Nephron (organoid): ENCODE data around the gene JMJD8.
A peak's percentile ranks its signal among the peaks of the same experiment; 100 is the strongest.

Experiments used
- H3K27ac Mint-ChIP-seq, 3 experiments: 2 replicates each; pipeline ENCODE4 v1.8.0; 2020; ENCODE audit warnings: mixed read lengths in 3 of 3, mild to moderate bottlenecking in 2 of 3, moderate library complexity in 1 of 3
- H3K27me3 Mint-ChIP-seq: 2 replicates; pipeline ENCODE4 v1.8.0; 2021; ENCODE audit warnings: low read depth, mild to moderate bottlenecking, moderate library complexity, mixed read lengths
- H3K36me3 Mint-ChIP-seq: 2 replicates; pipeline ENCODE4 v1.8.0; 2020; ENCODE audit warnings: low read depth, mixed read lengths
- H3K4me1 Mint-ChIP-seq: 2 replicates; pipeline ENCODE4 v1.8.0; 2020; ENCODE audit warnings: mixed read lengths
- H3K4me3 Mint-ChIP-seq, 3 experiments: 2 replicates each; pipeline ENCODE4 v1.8.0; 2020; ENCODE audit warnings: mild to moderate bottlenecking in 3 of 3, mixed read lengths in 3 of 3, moderate library complexity in 2 of 3
- H3K9me3 Mint-ChIP-seq: 2 replicates; pipeline ENCODE4 v1.8.0; 2020; ENCODE audit warnings: mixed read lengths
- TF ChIP-seq, protein P1 (sequence below), 3 experiments: fragments of 200-600 bp; sonication (generic); IDR thresholded peaks; one replicate each; pipeline ENCODE4 v1.5.0; 2021; ENCODE audit warnings: antibody characterized with exemption in 3 of 3; ENCODE audit not compliant: unreplicated experiment in 3 of 3

JMJD8 gene

DNA sequence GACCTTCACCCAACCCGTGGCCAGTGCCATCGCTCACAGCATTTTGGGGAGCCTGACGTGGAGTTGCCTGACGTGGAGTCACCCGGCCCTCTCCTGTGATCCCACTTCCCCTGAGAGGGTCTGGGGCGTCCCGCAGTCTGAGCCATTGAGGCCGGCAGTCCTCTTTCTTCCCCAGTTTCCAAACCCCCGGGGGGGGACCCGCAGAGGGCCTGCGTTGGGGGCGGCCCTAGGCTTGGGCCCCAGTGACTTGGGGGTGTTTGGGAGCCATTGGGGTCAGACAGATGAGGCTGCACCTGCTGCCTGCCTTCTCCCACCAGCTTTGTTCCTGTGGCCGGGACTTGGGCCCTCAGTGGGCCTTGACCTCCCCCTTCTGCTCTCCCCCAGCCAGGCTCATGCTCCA is 14.5 kb downstream of the JMJD8 start:
- no peak overlapping the region for H3K27ac Mint-ChIP-seq
- H3K27me3 Mint-ChIP-seq = no peaks in the 10 kb centered on the region
- H3K36me3 Mint-ChIP-seq = peaks cover 3% of the 10 kb centered on the region
- TF ChIP-seq, protein P1, sequence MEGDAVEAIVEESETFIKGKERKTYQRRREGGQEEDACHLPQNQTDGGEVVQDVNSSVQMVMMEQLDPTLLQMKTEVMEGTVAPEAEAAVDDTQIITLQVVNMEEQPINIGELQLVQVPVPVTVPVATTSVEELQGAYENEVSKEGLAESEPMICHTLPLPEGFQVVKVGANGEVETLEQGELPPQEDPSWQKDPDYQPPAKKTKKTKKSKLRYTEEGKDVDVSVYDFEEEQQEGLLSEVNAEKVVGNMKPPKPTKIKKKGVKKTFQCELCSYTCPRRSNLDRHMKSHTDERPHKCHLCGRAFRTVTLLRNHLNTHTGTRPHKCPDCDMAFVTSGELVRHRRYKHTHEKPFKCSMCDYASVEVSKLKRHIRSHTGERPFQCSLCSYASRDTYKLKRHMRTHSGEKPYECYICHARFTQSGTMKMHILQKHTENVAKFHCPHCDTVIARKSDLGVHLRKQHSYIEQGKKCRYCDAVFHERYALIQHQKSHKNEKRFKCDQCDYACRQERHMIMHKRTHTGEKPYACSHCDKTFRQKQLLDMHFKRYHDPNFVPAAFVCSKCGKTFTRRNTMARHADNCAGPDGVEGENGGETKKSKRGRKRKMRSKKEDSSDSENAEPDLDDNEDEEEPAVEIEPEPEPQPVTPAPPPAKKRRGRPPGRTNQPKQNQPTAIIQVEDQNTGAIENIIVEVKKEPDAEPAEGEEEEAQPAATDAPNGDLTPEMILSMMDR (IDR thresholded peaks at IDR 0.05; ENCODE audit: unreplicated experiment in 3 of 3) = no peak
- H3K4me1 Mint-ChIP-seq = no peaks in the 10 kb centered on the region
- H3K4me3 Mint-ChIP-seq = peak overlapping the region; percentile 82 to 85 (median 83)
- H3K9me3 Mint-ChIP-seq = no peaks in the 10 kb centered on the region

DNA sequence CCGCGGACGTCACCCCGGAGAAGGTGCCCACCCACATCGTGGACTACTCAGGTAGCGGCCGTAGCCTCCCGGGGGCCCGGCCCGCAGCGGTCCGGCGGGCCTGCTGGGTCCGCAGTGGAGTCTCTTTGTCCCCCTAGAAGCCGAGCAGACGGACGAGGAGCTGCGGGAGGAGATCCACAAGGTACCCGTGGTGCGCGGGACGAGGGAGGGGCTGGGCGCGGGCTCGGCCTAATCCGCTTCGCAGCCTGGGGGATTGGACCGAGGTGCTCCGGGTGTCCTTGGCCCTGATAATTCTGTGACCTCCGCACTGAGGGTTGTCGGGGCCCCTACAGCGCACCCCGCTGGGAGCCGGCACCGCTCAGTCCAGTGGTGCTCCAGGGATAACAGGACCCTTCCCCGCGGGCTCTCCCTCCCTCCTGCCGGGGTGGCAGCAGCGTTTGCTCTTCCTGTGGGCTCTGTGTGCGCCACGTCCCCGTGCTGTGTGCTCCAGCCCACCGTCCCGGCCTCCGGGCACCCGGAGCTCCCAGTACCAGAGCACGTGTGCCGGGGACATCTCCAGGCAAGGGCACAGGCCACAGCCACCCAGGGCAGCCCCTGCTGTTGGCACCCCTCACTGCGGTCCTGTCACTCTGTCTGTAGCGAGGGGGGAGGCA is 15.5 kb downstream of the JMJD8 start:
- no peak overlapping the region for H3K27ac Mint-ChIP-seq
- H3K4me3 Mint-ChIP-seq = peak overlapping the region; percentile 82 to 85 (median 83)
- H3K9me3 Mint-ChIP-seq = no peaks in the 10 kb centered on the region
- H3K36me3 Mint-ChIP-seq = peaks cover 3% of the 10 kb centered on the region
- no peaks in the 10 kb centered on the region for H3K27me3 Mint-ChIP-seq
- H3K4me1 Mint-ChIP-seq = no peaks in the 10 kb centered on the region
- TF ChIP-seq, protein P1 (IDR thresholded peaks at IDR 0.05; ENCODE audit: unreplicated experiment in 3 of 3) = no peak

DNA sequence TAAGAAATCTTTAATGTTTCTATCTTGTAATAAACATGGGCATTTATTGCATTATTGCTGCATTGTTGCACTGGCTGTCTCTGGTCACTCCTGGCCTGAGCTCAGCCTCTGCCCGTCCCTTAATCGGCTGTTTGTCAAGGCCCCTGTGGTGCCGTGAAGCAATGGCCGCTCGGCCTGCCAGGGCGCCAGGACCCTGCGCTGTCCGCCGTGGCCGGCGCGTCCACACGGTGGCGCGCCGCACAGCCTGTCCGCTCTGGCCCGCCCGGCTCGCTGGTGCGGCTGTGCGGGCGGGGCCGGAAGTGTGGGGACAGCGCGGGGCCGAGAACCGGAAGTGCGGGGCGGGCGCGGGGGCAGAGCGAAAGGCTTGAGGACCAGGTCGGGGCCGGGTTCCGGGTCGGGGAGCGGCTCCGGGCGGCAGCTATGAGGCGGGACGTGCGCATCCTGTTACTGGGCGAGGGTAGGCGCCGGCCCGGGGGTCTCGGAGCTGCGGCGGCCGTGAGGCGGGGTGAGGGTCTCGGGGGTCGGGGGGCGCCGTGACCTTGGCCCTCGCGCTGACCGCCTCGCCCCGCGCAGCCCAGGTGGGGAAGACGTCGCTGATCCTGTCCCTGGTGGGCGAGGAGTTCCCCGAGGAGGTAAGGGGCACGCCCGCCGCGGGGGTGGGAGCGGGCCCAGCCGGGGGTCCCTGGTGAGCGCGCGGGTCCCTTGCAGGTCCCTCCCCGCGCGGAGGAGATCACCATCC is 16.2 kb downstream of the JMJD8 start, which contains the start of gene RHOT2:
Gene RHOT2 (plus strand): TSS at position 353 of the 739 bp plus-strand sequence. CDS start 68 bp downstream, at position 421.
- Mint-ChIP-seq H3K36me3 (peaks cover 3% of the 10 kb centered on the region), H3K27me3 (no peaks in the 10 kb centered on the region), H3K27ac (peak within 1 kb of the TSS; percentile 50 to 83 (median 77)), H3K9me3 (no peaks in the 10 kb centered on the region), H3K4me3 (peak within 1 kb of the TSS; percentile 82 to 85 (median 83)), H3K4me1 (no peaks in the 10 kb centered on the region)
- TF ChIP-seq, protein P1 (IDR thresholded peaks at IDR 0.05; ENCODE audit: unreplicated experiment in 3 of 3) = peak; percentile 84 to 92 (median 92)

DNA sequence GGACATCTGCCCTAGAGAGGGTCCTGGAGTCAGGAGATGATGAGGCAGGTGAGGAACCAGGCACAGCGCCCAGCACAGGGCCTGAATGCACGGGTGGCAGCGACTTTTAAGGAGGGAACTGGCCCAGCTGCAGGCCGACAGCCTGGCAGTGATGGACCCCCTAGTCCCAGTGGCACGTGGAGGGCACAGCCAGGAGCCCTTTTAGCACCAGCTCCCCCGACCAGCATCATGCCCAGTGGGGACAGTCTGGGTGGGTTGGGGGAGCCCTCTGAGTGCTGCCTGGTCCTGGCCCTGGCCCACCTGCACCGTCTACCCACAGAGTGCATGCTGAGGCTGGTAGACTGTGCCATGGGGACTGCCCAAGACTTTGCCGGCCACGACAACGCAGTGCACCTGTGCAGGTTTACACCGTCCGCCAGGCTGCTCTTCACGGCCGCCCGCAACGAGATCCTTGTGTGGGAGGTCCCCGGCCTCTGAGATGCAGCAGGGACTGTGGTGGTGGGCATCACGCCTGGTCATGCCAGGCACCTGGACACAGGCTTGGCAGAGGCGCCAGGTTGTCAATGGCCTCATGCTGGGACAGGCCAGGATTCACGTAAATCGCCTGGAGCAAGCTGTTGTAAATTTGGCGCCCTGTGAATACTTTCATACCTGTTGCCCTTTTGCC is 16.9 kb downstream of the JMJD8 start:
- H3K4me1 Mint-ChIP-seq = no peaks in the 10 kb centered on the region
- no peaks in the 10 kb centered on the region for H3K27me3 Mint-ChIP-seq
- TF ChIP-seq, protein P1 (IDR thresholded peaks at IDR 0.05; ENCODE audit: unreplicated experiment in 3 of 3) = no peak
- H3K27ac Mint-ChIP-seq = peak overlapping the region; percentile 50 to 83 (median 77)
- no peaks in the 10 kb centered on the region for H3K9me3 Mint-ChIP-seq
- peak overlapping the region; percentile 69 to 76 (median 74) for H3K4me3 Mint-ChIP-seq
- H3K36me3 Mint-ChIP-seq = peaks cover 3% of the 10 kb centered on the region

DNA sequence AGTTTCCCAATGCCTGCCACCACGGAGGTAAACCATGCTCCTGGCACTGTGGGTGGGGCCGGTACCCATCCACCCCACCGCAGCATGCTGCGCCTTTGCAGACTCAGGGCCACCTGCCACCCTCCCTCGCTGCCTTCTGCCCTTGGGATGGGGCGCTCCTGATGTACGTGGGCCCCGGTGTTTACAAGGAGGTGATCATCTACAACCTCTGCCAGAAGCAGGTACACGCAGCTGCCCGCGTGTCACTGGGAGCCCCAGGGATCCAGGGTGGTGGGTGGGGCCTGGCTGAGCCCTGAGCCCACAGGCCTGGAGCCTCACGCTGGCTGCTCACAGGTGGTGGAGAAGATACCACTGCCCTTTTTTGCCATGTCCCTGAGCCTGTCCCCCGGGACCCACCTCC is 17.6 kb downstream of the JMJD8 start:
- no peaks in the 10 kb centered on the region for H3K27me3 Mint-ChIP-seq
- no peaks in the 10 kb centered on the region for H3K4me1 Mint-ChIP-seq
- H3K4me3 Mint-ChIP-seq = peak overlapping the region in 1 of 3 experiments; percentile 50
- H3K36me3 Mint-ChIP-seq = peaks cover 3% of the 10 kb centered on the region
- H3K9me3 Mint-ChIP-seq = no peaks in the 10 kb centered on the region
- TF ChIP-seq, protein P1 (IDR thresholded peaks at IDR 0.05; ENCODE audit: unreplicated experiment in 3 of 3) = no peak
- no peak overlapping the region for H3K27ac Mint-ChIP-seq
